Measurements from ENCODE around the gene BEND7. TPM values are rescaled to one million over a fixed set of nuclear protein-coding genes. Genes with fewer than 3 reads are reported as not detected.
A peak's percentile ranks its signal among the peaks of the same experiment; 100 is the strongest.

Gene BEND7
- total and polyA plus RNA-seq, 4 donors, result 4.9 to 27.6 (median 10.4) TPM

GRCh38 chr10:13445656-13446400, 83.0 kb downstream of the BEND7 start:
- Histone ChIP-seq H3K4me3 (no peak overlapping the region), H3K9ac (ENCODE audit: insufficient read depth in 1 of 2, low read length in 2 of 2) (no peak overlapping the region), H3K36me3 (ENCODE audit: control insufficient read depth in 4 of 4, insufficient read depth in 4 of 4, low read length in 4 of 4) (peaks cover 0 to 21% (median 4%) of the 10 kb centered on the region in 4 donors), H3K9me3 (ENCODE audit: control insufficient read depth in 4 of 4, insufficient read depth in 3 of 4, low read length in 3 of 4) (no peaks in the 10 kb centered on the region), H3K4me1 (ENCODE audit: control insufficient read depth in 5 of 5, insufficient read depth in 5 of 5, low read length in 5 of 5) (peaks cover 0 to 3% (median 0%) of the 10 kb centered on the region in 5 donors), H3K27ac (ENCODE audit: low read depth in 1 of 2, low read length in 1 of 2) (no peak overlapping the region), H3K27me3 (ENCODE audit: control insufficient read depth in 3 of 3, insufficient read depth in 3 of 3, low read length in 2 of 3) (peaks cover 2 to 17% (median 15%) of the 10 kb centered on the region in 3 donors)
- ATAC-seq (ENCODE audit: insufficient read depth, low FRiP score) (no peak), DNase-seq (no peak)
- WGBS, 2 donors, result 90 to 93% methylated on average over 8 of the region's 8 CpGs
- TF ChIP-seq CTCF (IDR thresholded peaks at IDR 0.05; ENCODE audit: control extremely low read depth, extremely low read depth), result no peak

GRCh38 chr10:13441476-13441875, 87.3 kb downstream of the BEND7 start:
- Histone ChIP-seq H3K27me3 (ENCODE audit: control insufficient read depth in 3 of 3, insufficient read depth in 3 of 3, low read length in 2 of 3) (peaks cover 2 to 42% (median 36%) of the 10 kb centered on the region in 3 donors), H3K4me1 (ENCODE audit: control insufficient read depth in 5 of 5, insufficient read depth in 5 of 5, low read length in 5 of 5) (peaks cover 0 to 13% (median 2%) of the 10 kb centered on the region in 5 donors), H3K9me3 (ENCODE audit: control insufficient read depth in 4 of 4, insufficient read depth in 3 of 4, low read length in 3 of 4) (no peaks in the 10 kb centered on the region), H3K36me3 (ENCODE audit: control insufficient read depth in 4 of 4, insufficient read depth in 4 of 4, low read length in 4 of 4) (peaks cover 0 to 14% (median 2%) of the 10 kb centered on the region in 4 donors), H3K9ac (ENCODE audit: insufficient read depth in 1 of 2, low read length in 2 of 2) (no peak overlapping the region), H3K27ac (ENCODE audit: low read depth in 1 of 2, low read length in 1 of 2) (no peak overlapping the region), H3K4me3 (no peak overlapping the region)
- DNase-seq, result no peak
- TF ChIP-seq CTCF (IDR thresholded peaks at IDR 0.05; ENCODE audit: control extremely low read depth, extremely low read depth), result no peak
- 83 to 88% methylated on average over 7 of the region's 7 CpGs for WGBS, 2 donors
- no peak for ATAC-seq (ENCODE audit: insufficient read depth, low FRiP score)

- ATAC-seq (ENCODE audit: insufficient read depth, low FRiP score) (peak; percentile 85), DNase-seq (peak; percentile 40 to 56 (median 46))
- H3K27ac ChIP-seq (ENCODE audit: low read depth in 1 of 2, low read length in 1 of 2), result no peak overlapping the region
- H3K4me3 ChIP-seq, result no peak overlapping the region
- peak; percentile 24 for TF ChIP-seq CTCF (IDR thresholded peaks at IDR 0.05; ENCODE audit: control extremely low read depth, extremely low read depth)
- no peaks in the 10 kb centered on the region for H3K9me3 ChIP-seq (ENCODE audit: control insufficient read depth in 4 of 4, insufficient read depth in 3 of 4, low read length in 3 of 4)
- peaks cover 0 to 4% (median 0%) of the 10 kb centered on the region in 4 donors for H3K36me3 ChIP-seq (ENCODE audit: control insufficient read depth in 4 of 4, insufficient read depth in 4 of 4, low read length in 4 of 4)
- WGBS, 2 donors, result 11% methylated on average over 30 of the region's 30 CpGs
- H3K4me1 ChIP-seq (ENCODE audit: control insufficient read depth in 5 of 5, insufficient read depth in 5 of 5, low read length in 5 of 5), result peaks cover 0 to 13% (median 2%) of the 10 kb centered on the region in 5 donors
- H3K27me3 ChIP-seq (ENCODE audit: control insufficient read depth in 3 of 3, insufficient read depth in 3 of 3, low read length in 2 of 3), result peaks cover 2 to 42% (median 36%) of the 10 kb centered on the region in 3 donors
- H3K9ac ChIP-seq (ENCODE audit: insufficient read depth in 1 of 2, low read length in 2 of 2), result no peak overlapping the region
Observed at GRCh38 chr10:13440185-13441061, 88.4 kb downstream of the BEND7 start.

Data from lung (tissue), 12 donors.